GM21447 (cell line): ENCODE data around the gene CORO2A.

Experiments used
- ATAC-seq: cut with Tn5 transposase; IDR thresholded peaks from one replicate; pipeline ENCODE4 v1.9.1; 2021; ENCODE audit not compliant: unreplicated experiment

CORO2A gene

DNA sequence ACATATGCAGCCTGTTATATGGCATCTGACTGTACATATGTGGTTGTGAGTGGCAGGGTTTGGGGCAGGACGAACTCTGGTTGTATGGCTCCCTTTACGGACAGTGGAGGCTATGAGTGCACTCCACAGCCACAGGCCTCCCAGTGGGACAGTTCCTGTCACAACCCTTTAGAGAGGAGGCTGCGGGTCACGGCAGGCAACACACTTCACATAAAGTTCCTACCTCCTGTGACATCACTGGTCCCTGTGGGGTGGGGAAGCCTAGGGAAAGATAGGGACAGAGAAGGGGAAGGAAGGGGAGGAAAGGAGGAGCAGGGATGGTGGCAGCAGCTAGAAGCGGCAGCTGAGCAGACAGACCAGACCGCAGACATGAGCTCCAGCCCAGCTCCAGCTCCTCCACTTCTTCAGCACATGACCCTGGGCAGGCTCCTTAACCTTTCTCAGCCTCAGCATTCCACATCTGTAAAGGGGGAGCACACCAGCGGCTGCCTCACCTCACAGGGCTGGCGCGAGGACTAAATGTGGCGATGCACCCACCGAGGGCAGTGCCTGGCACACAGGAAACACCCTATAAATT, 27.4 kb upstream of the CORO2A start:
- ATAC-seq: no peak

DNA sequence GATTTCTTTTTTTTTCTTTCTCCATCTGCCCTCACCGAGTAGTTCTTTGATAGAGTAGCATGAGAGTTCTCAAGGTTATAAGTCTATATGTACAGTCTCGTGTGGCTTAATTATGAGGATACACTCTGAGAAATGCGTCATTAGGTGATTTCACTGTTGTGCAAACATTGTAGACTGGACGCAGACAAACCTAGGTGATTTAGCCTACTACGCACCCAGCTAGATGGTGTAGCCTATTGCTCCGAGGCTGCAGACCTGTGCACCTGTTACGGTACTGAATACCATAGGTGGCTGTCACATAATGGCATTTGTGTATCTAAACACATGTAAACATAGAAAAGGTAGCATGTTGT, 26.9 kb upstream of the CORO2A start:
- no peak for ATAC-seq

DNA sequence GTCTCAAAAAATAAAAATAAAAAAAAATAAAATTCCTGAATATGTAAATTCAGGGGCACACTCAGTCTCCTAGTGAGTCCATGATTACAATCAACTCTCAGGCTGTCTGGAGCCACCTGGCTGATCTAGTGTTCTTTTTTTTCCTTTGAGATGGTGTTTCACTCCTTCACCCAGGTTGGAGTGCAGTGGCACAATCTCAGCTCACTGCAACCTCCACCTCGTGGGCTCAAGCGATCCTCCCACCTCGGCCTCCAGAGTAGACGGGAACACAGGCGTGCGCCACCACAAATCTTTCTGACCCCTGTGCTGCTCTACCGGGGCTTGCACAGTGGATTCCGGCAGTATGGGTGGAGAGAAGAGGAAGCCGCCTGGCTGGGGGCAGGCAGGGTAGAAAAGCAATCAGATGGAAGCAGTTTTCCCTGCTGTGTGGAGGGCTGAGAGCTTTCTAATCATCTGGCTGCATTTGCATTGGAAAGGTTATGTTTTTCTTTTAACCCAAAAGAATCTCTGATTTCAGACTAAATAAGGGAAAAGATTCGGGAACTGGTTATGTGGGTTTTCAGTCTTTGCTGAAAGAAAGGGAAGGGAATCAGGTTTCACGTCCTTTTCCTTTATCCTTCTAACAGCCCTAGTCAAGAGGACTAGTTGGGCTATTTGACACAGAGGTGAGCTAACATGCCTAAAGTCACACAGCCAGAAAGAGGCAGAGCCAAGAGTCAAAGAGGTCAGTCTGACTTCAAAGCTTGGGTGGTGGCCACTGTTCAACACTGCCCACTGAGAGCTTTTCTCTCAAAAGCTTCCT, 26.3 kb upstream of the CORO2A start:
- no peak for ATAC-seq

DNA sequence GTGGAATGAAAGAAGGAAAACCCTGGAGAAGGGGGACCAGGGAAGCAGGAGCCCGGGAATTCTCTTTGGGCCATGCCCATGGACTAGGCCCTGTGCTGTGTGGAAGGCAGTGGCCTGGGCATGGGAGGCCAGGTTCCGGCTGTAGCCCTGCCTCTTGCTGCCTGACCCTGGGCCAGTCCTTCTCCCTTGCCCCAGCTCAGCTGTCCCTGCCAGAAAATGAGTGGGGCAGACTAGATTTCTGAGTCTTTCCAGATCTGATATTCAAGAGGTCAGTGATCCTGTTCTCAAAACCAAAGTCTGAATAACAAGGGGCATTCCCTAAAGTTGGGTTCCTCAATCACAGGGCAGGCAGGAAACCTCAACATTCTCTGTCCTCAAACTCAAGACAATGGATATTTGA, 24.8 kb upstream of the CORO2A start:
- ATAC-seq: no peak

DNA sequence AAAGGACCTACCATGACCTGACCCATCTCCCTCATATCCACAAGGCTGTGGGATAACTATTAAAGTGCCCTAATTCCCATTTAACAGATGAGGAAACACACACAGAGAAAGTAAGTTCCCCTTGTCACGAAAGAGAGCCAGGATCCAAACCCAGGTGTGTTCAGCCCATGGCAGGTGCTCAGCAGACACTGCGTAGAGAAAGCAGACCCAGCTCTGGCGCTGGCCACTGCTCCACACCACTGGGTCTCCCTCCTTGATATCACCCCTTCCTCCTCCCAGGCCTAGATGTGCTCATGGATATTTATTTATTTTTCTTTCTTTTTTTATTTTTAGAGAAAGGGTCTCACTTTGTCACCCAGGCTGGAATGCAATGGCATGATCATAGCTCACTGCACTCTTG, 24.0 kb upstream of the CORO2A start:
- ATAC-seq: no peak

DNA sequence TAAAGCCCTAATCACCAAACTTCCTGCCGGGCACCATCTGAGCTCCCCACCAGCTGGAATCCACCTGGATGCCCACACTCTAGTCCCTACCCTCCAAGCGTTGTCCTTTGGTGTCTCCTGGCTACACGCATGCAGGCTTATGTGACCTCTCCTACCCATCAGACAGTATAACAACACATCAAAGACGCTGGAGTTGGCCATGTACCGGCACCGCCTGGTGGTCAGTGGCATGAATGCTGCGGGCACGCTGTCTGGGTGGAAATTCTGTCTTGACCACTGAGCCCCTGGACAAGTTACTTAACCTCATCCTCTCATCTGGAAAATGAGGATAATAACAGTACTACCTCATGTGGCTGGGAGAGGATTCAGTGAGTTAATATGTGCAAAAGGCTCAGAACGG, 23.4 kb upstream of the CORO2A start:
- ATAC-seq: no peak

DNA sequence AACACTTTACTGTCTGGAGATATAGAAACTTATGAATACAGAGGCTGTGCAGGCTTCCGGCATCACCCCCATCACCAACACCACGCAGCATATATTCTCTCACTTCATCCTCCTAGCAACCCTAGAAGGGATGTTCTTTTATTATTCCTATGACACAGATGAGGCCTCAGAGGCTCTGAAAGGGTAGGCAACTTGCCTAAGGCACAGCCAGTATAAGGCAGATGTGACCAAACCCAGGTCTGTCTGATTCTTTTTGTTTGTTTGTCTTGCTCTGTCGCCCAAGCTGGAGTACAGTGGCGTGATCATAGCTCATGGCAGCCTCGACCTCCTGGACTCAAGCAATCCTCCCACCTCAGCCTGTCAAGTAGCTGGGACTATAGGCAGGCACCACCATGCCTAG, 22.8 kb upstream of the CORO2A start:
- no peak for ATAC-seq

DNA sequence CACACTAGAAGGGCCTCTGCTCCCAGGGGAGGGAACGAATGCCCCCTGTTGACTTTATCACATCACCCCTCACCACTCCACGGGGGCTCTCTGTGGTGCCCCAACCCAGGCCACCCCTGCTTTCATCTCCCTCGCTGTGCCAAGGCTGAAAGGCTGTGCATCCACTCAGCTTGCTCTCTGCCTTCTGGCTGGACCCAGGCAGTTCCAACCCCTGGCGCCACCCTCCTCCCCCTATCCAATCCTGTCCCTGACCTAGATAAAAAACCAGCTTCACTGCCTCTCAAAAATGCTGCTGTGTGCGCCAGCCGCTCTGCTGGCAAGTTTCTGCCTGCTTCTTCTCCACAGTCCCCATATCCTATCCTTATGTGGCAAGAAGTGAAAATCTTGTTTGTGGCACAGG, 22.4 kb upstream of the CORO2A start:
- ATAC-seq: no peak

DNA sequence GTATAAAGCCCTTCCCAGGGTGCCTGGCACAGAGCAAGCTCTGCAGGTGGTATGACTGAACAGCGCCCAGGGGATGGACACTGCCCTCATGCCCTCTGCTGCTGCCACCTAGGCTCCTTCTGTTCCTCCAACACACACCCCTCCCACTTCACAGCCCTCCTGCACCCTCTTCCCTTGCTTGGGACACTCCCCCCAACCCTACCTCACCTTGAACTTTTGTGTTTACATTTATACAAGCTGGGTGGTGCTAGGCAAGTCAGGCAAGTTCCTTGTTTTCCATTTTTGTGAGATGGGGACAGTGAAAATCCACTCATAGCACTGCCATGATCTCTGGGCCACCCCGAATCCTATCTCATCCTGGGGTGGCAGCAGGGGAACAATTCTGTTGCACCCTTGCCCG, 18.8 kb upstream of the CORO2A start:
- no peak for ATAC-seq

DNA sequence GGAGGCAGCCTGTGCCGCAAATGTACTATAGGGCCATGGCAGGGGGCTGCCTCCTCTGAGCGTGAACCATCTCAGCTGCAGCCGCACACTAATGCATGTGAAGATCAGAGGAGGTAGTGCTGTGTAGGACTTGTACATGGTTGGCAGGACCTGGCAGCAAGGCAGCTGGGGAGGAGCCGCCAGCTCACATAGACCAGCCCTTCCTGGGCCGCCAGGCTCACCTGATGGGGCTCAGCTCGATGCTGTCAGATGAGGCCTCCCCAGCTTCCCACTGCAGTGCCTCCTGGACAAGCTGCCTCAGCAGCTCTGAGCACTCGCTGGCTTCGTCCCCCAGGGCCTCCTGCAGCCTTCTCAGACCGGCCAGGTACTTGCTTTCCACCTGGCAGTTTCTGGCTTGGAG, 18.0 kb upstream of the CORO2A start:
- ATAC-seq: no peak

DNA sequence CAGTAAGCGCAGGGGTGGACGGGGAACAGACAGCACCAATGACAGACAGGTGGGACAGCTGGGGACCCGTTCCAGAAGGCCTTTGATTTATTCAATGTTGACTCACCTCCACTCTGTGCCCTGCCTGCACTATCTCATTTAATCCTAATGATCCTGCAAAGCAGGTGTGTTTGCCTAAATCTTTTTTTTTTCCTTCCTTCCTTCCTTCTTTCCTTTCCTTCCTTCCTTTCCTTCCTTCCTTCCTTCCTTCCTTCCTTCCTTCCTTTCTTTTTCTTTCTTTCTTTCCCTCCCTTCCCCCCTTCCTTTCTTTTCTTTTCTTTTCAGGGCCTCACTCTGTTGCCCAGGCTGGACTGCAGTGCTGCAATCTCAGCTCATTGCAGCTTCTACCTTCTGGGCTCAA, 17.1 kb upstream of the CORO2A start:
- ATAC-seq: no peak

DNA sequence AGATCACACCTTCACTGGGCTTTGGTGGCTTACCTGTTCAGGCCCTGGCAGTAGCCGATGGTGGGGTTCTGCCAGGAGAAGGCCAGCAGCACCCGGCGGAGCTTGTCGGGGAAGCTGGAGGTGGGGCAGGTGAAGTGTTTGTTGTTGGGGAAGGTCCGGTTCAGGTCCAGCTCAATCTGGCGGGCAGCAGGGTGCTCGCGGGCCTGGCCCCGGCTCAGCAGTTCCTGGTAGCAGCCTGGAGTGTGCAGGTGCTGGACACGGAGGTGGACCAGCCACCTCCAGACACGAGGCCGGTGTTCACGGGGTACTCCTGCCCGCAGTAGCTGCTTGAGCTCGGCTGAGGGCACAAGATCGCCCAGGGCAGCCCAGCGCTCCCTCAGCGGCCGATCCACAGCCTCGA, 16.2 kb upstream of the CORO2A start:
- no peak for ATAC-seq

DNA sequence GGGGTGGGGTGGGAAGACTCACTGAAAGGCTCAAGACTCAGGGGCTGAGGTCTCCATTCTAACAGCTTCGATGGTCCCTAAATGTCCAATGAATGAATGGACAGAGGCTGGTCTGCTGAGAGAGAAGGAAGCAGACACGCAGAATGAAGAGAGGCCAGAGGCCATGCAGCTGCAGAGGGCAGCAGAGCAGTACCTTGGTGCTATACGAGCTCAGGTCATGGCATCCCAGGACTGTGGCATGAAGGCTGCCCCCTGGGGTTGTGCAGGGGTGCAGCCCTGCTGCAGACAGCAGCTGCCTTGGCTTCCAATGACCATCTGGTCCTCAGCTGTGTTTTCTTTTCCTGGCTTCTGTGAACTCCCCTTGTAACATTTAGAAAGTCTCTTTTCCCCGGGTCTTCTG, 15.2 kb upstream of the CORO2A start:
- ATAC-seq: no peak

DNA sequence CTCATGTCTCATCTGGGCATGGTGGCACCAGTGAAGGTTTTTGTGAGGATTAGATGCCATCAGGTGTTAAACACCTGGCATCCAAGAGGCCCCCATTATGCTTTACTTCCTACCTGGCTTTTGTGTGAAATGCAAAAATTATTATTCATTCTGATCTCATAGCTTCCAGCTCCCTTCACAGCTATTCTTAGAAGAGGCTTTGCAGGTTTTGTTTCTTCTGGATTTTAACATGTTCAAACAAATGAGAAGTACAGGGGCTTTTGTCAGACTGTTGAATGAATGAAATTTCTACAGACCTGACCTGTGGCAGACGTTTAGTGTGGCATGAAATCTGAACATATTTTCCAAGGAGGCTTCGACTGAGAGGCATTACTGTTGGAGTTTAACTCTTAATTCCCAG, 14.3 kb upstream of the CORO2A start:
- no peak for ATAC-seq

DNA sequence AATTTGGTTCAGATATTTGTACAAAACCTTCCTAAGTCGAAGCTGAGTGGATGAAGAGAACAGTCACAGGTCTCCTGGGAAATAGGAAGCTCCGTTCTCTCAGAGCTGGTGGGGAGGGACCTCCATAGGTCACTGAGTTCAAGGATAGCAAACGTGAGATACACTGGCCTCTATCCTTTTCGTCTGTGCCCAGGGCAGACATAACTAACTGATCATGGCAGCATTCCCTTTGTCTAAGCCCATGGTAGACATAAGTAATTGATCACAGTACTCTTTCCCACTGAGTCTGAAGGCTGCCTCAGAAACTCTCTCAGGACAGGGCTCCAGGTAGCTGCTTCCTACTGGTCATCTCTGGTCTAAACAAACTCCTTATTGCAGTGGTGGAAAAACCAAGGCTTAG, 12.3 kb upstream of the CORO2A start:
- no peak for ATAC-seq

DNA sequence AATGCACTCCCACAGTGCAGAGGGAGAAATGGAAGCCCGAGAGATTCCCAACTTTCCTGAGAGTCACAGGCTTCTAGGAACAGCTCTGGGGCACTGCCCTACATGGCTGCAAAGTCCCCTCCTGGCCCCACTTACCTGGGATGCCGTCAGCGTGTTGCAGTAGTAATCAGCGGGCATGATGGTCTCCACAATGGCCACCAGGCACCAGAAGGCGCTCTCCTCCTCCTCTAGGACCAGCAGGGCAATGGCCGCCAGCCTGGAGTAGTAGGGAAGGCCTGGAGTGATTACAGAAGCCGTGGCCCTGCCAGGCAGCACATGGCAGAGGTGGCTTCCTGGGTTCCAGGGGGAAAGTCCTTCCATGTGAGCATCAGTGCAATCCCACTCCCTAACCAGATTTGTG, 10.7 kb upstream of the CORO2A start:
- no peak for ATAC-seq

DNA sequence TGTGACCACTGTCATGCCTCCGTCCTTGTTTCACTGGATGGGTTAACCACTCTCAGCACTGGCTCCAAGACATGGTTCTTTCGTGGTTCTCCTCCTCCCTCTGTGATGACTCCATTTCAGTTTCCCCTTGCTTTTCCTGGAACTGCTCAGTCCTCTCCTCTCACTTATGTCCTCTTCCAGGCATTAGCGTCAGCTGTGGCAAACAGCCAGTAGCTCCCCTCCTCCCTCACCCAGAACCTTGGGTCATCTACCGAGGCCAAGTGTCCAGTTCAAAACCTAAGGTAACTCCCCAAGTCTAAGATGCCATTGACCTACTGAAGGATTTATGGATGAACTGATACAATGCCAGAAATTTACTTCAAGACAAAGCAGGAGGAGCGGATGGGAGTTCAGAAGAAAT, 9.8 kb upstream of the CORO2A start:
- ATAC-seq: no peak

DNA sequence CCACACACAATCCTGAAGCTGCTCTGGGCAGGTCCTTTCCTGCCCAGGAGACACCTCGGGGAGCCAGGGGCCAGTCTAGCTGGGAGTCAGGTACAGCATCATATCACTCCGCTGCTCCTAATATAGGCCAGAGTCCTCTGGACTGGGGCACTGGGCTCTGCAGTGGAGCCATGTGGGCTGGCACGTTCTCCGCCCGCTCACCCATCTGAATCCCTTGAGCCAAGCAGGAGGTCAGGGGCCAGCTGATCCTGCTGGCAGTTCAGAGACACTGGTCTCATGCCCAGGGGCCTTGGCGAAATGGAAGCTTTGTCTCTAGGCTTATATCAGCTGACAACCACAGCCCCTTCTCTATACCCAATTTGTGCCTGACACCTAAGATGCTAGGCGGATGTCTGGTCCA, 9.3 kb upstream of the CORO2A start:
- no peak for ATAC-seq

DNA sequence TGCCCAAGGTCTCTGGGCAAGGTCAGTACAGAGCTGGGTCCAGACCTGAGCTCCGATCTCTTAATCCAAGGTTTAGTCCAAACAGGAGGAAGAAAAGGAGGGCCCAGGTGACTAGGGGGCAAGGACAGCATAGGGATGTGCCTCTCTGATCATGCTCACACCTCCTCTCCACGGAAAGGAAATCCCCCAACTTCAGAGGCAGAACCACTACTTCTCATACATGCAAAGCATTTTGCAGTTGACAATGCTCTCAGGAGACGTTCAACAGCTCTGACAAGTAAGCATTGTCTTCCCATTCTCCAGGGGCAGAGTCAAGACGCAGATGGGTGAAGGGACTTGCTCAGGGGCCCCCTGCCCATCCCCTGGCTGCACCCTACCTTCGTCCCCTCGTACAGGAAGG, 8.7 kb upstream of the CORO2A start:
- ATAC-seq: no peak

DNA sequence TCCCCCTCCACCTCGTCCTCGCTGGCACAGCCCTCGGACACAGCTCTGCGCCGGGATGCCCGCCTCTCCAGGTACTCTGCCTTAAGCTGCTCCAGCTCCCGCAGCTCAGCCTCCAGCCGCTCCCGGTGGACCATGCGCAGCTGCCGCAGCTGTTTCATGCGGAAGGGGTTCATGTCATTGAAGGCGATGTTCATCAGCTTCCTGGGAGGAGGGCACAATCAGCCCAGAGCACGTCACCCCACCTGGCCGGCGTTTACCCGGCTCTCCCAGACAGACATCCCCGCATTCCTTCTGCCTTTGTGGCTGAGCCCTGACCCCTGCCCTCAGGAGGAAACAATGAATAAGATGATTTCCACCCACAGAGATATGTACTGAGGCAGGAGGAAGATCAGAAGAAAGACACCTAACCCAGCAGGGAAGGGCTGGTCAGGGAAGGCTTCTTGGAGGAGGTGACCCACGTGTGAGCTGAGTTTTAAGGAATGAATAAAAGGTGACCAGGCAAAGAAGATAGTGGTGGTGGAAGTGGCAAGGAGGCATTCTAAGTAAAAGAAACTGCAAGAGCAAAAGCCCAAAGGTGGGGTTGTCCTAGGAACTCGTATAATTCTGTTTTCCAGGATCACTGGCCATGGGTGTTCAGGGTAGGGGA, 7.1 kb upstream of the CORO2A start:
- no peak for ATAC-seq

DNA sequence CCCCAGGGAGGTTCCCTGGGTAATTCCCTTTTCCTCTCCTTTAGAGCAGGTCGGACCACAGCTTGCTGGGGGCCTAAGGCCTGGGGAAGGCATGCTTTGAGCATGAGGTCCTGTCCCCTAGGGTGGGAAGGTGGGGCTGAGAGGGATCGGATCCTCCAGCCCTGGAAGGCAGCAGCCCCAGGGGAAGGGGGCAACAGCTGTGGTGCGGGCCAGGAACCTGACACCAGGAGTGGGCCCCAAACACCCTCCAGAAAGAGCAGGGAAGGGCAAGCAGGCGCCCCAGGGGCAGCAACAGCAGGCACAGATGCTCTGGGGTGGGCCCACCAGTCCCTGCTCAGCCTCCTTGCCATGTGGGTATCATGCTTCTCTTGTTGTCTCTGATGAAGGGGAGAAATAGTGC, 3.2 kb upstream of the CORO2A start:
- no peak for ATAC-seq

DNA sequence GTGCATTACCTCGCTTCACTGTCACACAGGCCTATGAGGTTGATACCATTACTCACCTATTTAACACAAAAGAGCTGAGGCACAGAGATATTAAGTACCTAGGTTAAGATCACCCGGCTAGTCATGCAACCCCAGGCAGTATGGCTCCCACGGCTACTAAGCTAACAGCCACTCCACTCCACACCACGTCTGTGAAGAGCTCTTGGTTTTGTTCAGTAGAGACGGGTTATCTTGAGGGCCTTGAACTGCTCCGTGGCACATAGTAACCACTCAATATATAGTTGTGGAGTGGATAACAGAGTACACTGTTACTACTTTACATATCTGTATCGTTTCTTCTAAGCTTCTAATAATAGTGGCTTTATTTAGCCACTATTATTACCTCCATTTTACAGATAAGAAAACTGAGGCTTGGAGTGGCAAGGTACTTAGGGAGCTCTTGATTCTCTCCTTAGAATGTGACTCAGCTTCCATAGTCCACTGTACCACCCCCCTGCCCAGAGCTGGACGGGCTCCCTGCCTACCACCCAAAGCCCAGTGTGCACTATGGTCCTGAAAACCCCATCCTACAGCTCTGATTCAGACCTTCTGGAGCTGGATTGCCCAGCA, 1.0 kb upstream of the CORO2A start:
- no peak for ATAC-seq
